Liver (tissue), 9 donors: ENCODE results near the gene NFXL1. TPM values are rescaled to one million over a fixed set of nuclear protein-coding genes. Genes with fewer than 3 reads are reported as not detected.

ENCODE experiments used
- DNase-seq: peaks from one replicate; pipeline ENCODE4 v3.0.0-alpha.2; 2017; ENCODE audit warnings: low spot score
- H3K27ac ChIP-seq, 2 donors: one replicate each; pipeline ENCODE4 v1.7.0; 2013; ENCODE audit warnings: inconsistent platforms in 2 of 2, low read length in 2 of 2, control low read depth in 1 of 2, low read depth in 1 of 2, mild to moderate bottlenecking in 1 of 2
- H3K27me3 ChIP-seq, 4 donors: one replicate each; pipeline versions ENCODE4 v1.6.1 to v1.7.0; 2013; ENCODE audit warnings: low read length in 3 of 4, inconsistent platforms in 1 of 4, mild to moderate bottlenecking in 1 of 4, moderate library complexity in 1 of 4; ENCODE audit not compliant: control insufficient read depth in 4 of 4, insufficient read depth in 4 of 4
- H3K36me3 ChIP-seq, 4 donors: one replicate each; pipeline versions ENCODE4 v1.6.1 to v1.7.0; 2013; ENCODE audit warnings: low read length in 3 of 4, mild to moderate bottlenecking in 3 of 4, low read depth in 1 of 4, moderate library complexity in 1 of 4; ENCODE audit not compliant: control insufficient read depth in 4 of 4, insufficient read depth in 3 of 4
- H3K4me1 ChIP-seq, 4 donors: one replicate each; pipeline versions ENCODE4 v1.6.1 to v1.7.0; 2013; ENCODE audit warnings: low read length in 3 of 4, mild to moderate bottlenecking in 3 of 4, moderate library complexity in 1 of 4; ENCODE audit not compliant: control insufficient read depth in 4 of 4, insufficient read depth in 4 of 4
- H3K4me3 ChIP-seq, 3 donors: one replicate each; pipeline versions ENCODE4 v1.6.1 to v1.7.0; 2013; ENCODE audit warnings: low read length in 3 of 3, control low read depth in 1 of 3, low read depth in 1 of 3, mild to moderate bottlenecking in 1 of 3
- H3K9ac ChIP-seq, 2 donors: one replicate each; pipeline ENCODE4 v1.7.0; 2013; ENCODE audit warnings: low read length in 2 of 2, mild to moderate bottlenecking in 2 of 2, moderate library complexity in 2 of 2, control low read depth in 1 of 2, low read depth in 1 of 2
- H3K9me3 ChIP-seq, 4 donors: one replicate each; pipeline versions ENCODE4 v1.6.1 to v1.7.0; 2013; ENCODE audit warnings: low read length in 3 of 4; ENCODE audit not compliant: control insufficient read depth in 4 of 4
- CTCF ChIP-seq: fragments of 150-350 bp; IDR thresholded peaks from 2 replicates; pipeline ENCODE4 v1.5.1; 2017; ENCODE audit warnings: improper control_type of control experiment, low read depth, low read length; ENCODE audit not compliant: missing input control
- EGR1 ChIP-seq, 2 donors: IDR thresholded peaks; 2 replicates each; pipeline ENCODE4 v1.6.1; 2016 to 2018; ENCODE audit warnings: antibody characterized with exemption in 2 of 2, low read depth in 2 of 2
- FOXA1 ChIP-seq: IDR thresholded peaks from 2 replicates; pipeline ENCODE4 v1.6.1; 2016; ENCODE audit warnings: antibody characterized with exemption
- FOXA2 ChIP-seq: IDR thresholded peaks from 2 replicates; pipeline ENCODE4 v1.6.1; 2016; ENCODE audit warnings: antibody characterized with exemption
- GABPA ChIP-seq, 2 donors: IDR thresholded peaks in 1 of 2; conservative IDR thresholded peaks in 1 of 2; 2 replicates each; pipeline ENCODE4 v1.6.1; 2016; ENCODE audit warnings: antibody characterized with exemption in 2 of 2, mild to moderate bottlenecking in 1 of 2, moderate library complexity in 1 of 2
- HNF4A ChIP-seq, 2 donors: conservative IDR thresholded peaks; 2 replicates each; pipeline ENCODE4 v1.6.1; 2016; ENCODE audit warnings: antibody characterized with exemption in 2 of 2, mild to moderate bottlenecking in 2 of 2
- JUND ChIP-seq, 2 donors: IDR thresholded peaks; 2 replicates each; pipeline ENCODE4 v1.6.1; 2016; ENCODE audit warnings: antibody characterized with exemption in 2 of 2
- MAX ChIP-seq: IDR thresholded peaks from 2 replicates; pipeline ENCODE4 v1.6.1; 2016; ENCODE audit warnings: antibody characterized with exemption
- NR2F2 ChIP-seq: IDR thresholded peaks from 2 replicates; pipeline ENCODE4 v1.6.1; 2016; ENCODE audit warnings: antibody characterized with exemption
- RAD21 ChIP-seq, 2 donors: IDR thresholded peaks; 2 replicates each; pipeline ENCODE4 v1.6.1; 2016; ENCODE audit warnings: antibody characterized with exemption in 2 of 2, mild to moderate bottlenecking in 2 of 2
- REST ChIP-seq: IDR thresholded peaks from 2 replicates; pipeline ENCODE4 v1.6.1; 2016; ENCODE audit warnings: antibody characterized with exemption, mild to moderate bottlenecking
- SP1 ChIP-seq: IDR thresholded peaks from 2 replicates; pipeline ENCODE4 v1.6.1; 2018; ENCODE audit warnings: antibody characterized with exemption, mild to moderate bottlenecking
- TAF1 ChIP-seq: conservative IDR thresholded peaks from 2 replicates; pipeline ENCODE4 v1.6.1; 2016; ENCODE audit warnings: antibody characterized with exemption, mild to moderate bottlenecking
- WGBS: extraction: QIAGEN DNeasy Blood & Tissue Kit; methylation state at CpG from one replicate; pipeline ENCODE4 v1.1.7; 2013; 5-methylcytosine and 5-hydroxymethylcytosine counted together
- polyA plus RNA-seq, 2 donors: library from polyadenylated mRNA; stranded (reverse) in 1 of 2; unstranded in 1 of 2; fragments of 200-250 nt in 1 of 2; fragments of >200 nt in 1 of 2; fragmentation: Nextera tagmentation in 1 of 2; extraction: Ambion mirVana in 1 of 2; gene quantifications; one replicate each; pipeline versions ENCODE4 v1.2.1 to v1.2.3, GENCODE V29; 2013 to 2015
- total RNA-seq, 2 donors: library from RNA; depleted of rRNA; stranded (reverse); fragments of >200 nt; gene quantifications; one replicate each; pipeline ENCODE4 v1.2.3, GENCODE V29; 2014
- donor health status: healthy.
- donor health status: healthy.
- donor health status: healthy.
- donor health status: healthy.
- donor health status: healthy.

NFXL1 gene
- total and polyA plus RNA-seq, 4 donors, result 3.9 to 9.9 (median 5.4) TPM

DNA sequence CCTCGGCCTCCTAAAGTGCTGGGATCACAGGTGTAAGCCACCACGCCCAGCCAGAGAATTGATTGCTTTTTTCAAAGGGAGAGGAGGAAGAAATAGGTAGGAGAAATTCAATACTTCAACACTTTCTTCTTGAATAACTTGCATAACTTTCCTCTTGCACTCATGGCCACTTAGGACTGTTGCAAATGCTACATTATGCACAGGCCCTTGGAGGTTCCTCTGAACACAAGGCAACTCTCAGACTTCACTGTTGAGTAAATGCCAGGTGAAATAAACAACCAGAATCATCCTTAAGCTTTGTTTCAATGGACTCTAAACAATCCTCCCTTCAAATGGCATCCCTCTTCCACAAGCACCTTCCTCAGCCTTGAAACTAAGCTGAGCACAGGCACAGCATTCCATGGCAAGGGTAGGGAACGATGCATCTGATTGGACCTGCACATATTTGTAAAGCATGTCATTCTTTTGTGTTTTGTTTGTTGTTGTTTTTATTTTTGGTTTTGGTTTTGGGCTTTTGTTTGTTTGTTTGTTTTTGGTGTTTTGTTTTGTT, 104.7 kb downstream of the NFXL1 start:
- Histone ChIP-seq H3K9ac (no peak overlapping the region), H3K4me3 (no peak overlapping the region), H3K4me1 (peaks cover 0 to 3% (median 0%) of the 10 kb centered on the region in 4 donors), H3K27me3 (no peaks in the 10 kb centered on the region), H3K27ac (no peak overlapping the region), H3K9me3 (no peaks in the 10 kb centered on the region), H3K36me3 (no peaks in the 10 kb centered on the region)
- WGBS, result 87% methylated on average over 3 of the region's 3 CpGs
- TF ChIP-seq TAF1 (no peak), NR2F2 (no peak), HNF4A (conservative IDR thresholded peaks at IDR 0.05) (no peak), MAX (no peak), CTCF (no peak), RAD21 (IDR thresholded peaks at IDR 0.05) (no peak), FOXA1 (no peak), JUND (IDR thresholded peaks at IDR 0.05) (no peak)
- no peak for DNase-seq

DNA sequence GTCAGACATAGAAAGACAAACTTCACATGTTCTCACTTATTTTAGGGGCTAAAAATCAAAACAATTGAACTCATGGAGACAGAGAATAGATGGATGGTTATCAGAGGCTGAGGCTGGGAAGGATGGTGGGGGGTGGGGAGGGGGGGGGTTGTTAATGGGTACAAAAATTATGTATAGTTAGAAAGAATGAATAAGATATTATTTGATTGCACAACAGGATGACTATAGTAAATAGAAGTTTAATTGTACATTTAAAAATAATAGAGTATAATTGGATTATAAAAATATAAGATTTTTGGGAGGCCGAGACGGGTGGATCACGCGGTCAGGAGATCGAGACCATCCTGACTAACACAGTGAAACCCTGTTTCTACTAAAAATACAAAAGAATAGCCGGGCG, 109.8 kb downstream of the NFXL1 start:
- 91% methylated on average over 7 of the region's 7 CpGs for WGBS

GRCh38 chr4:47801481-47802002, 112.8 kb downstream of the NFXL1 start:
- no peak for DNase-seq
- TF ChIP-seq SP1 (no peak), NR2F2 (no peak), REST (no peak), FOXA1 (no peak), CTCF (no peak), RAD21 (IDR thresholded peaks at IDR 0.05) (no peak), HNF4A (conservative IDR thresholded peaks at IDR 0.05) (no peak), GABPA (IDR thresholded peaks at IDR 0.05 in 1 of 2, conservative IDR thresholded peaks at IDR 0.05 in 1 of 2) (no peak), TAF1 (no peak), JUND (IDR thresholded peaks at IDR 0.05) (no peak)

More for the DNA sequence above, 109.8 kb downstream of the NFXL1 start:
- Histone ChIP-seq H3K27ac (no peak overlapping the region), H3K9me3 (no peaks in the 10 kb centered on the region), H3K9ac (no peak overlapping the region), H3K4me3 (no peak overlapping the region), H3K36me3 (no peaks in the 10 kb centered on the region), H3K4me1 (no peaks in the 10 kb centered on the region), H3K27me3 (no peaks in the 10 kb centered on the region)
- no peak for DNase-seq
- TF ChIP-seq TAF1 (no peak), CTCF (no peak), RAD21 (IDR thresholded peaks at IDR 0.05) (no peak), EGR1 (IDR thresholded peaks at IDR 0.05; ENCODE audit: low read depth in 2 of 2) (no peak), SP1 (no peak), GABPA (IDR thresholded peaks at IDR 0.05 in 1 of 2, conservative IDR thresholded peaks at IDR 0.05 in 1 of 2) (no peak), FOXA2 (no peak)

More at GRCh38 chr4:47801481-47802002, 112.8 kb downstream of the NFXL1 start:
- no peak overlapping the region for H3K9ac ChIP-seq
- no peaks in the 10 kb centered on the region for H3K9me3 ChIP-seq
- H3K36me3 ChIP-seq, result no peaks in the 10 kb centered on the region
- H3K4me3 ChIP-seq, result no peak overlapping the region
- 84% methylated on average over 3 of the region's 3 CpGs for WGBS
- no peaks in the 10 kb centered on the region for H3K4me1 ChIP-seq
- H3K27ac ChIP-seq, result no peak overlapping the region
- no peaks in the 10 kb centered on the region for H3K27me3 ChIP-seq
